KMS-11 (cell line): Measurements from ENCODE around the gene CLMP.

Experiments
- H2AFZ ChIP-seq: fragments of 200-600 bp; sonication (generic); 2 replicates; pipeline ENCODE4 v1.6.1; 2016; ENCODE audit warnings: antibody characterized with exemption, mixed run types, low read depth
- H3K27ac ChIP-seq: fragments of 200-600 bp; sonication (generic); 2 replicates; pipeline ENCODE4 v1.6.1; 2016; ENCODE audit warnings: mild to moderate bottlenecking, mixed run types
- H3K27me3 ChIP-seq: fragments of 200-600 bp; sonication (generic); 2 replicates; pipeline ENCODE4 v1.6.1; 2017; ENCODE audit warnings: mild to moderate bottlenecking, low read depth, mixed run types, moderate library complexity; ENCODE audit not compliant: insufficient read depth
- H3K36me3 ChIP-seq: fragments of 200-600 bp; sonication (generic); 2 replicates; pipeline ENCODE4 v1.6.1; 2017; ENCODE audit warnings: mild to moderate bottlenecking, mixed run types; ENCODE audit not compliant: insufficient read depth
- H3K4me1 ChIP-seq: fragments of 200-600 bp; sonication (generic); 2 replicates; pipeline ENCODE4 v1.6.1; 2016; ENCODE audit warnings: mild to moderate bottlenecking, low read depth, mixed run types; ENCODE audit not compliant: poor library complexity, severe bottlenecking
- H3K4me2 ChIP-seq: fragments of 200-600 bp; sonication (generic); 2 replicates; pipeline ENCODE4 v1.7.0; 2016; ENCODE audit warnings: mild to moderate bottlenecking, mixed run types
- H3K4me3 ChIP-seq: fragments of 200-600 bp; sonication (generic); IDR thresholded peaks from 2 replicates; pipeline ENCODE4 v1.6.1; 2017; ENCODE audit warnings: low read depth, low read length, mixed read lengths; ENCODE audit not compliant: insufficient read depth
- H3K79me2 ChIP-seq: fragments of 200-600 bp; sonication (generic); 2 replicates; pipeline ENCODE4 v1.6.1; 2016; ENCODE audit warnings: low read depth, mixed run types; ENCODE audit not compliant: insufficient read depth
- H3K9ac ChIP-seq: fragments of 200-600 bp; sonication (generic); 2 replicates; pipeline ENCODE4 v1.6.1; 2016; ENCODE audit warnings: mild to moderate bottlenecking, mixed run types
- H4K20me1 ChIP-seq: fragments of 200-600 bp; sonication (generic); 2 replicates; pipeline ENCODE4 v1.6.1; 2016; ENCODE audit warnings: mild to moderate bottlenecking, mixed run types; ENCODE audit not compliant: insufficient read depth
- CTCF ChIP-seq: fragments of 200-600 bp; sonication (generic); conservative IDR thresholded peaks from 2 replicates; pipeline ENCODE4 v1.6.1; 2017; ENCODE audit warnings: low read depth, mild to moderate bottlenecking, antibody characterized with exemption, low read length, moderate library complexity, mixed read lengths

The CLMP gene

GRCh38 chr11:123063826-123064657, 131.0 kb downstream of the CLMP start:
- Histone ChIP-seq H3K4me1 (peaks cover 45% of the 10 kb centered on the region), H4K20me1 (peaks cover 27% of the 10 kb centered on the region), H3K79me2 (peaks cover 57% of the 10 kb centered on the region)

GRCh38 chr11:123062892-123063825, 131.9 kb downstream of the CLMP start:
- peaks cover 36% of the 10 kb centered on the region for H4K20me1 ChIP-seq
- peak overlapping the region; percentile 84 for H3K4me2 ChIP-seq
- H3K4me3 ChIP-seq = no peak overlapping the region
- H3K27me3 ChIP-seq = no peaks in the 10 kb centered on the region
- peaks cover 46% of the 10 kb centered on the region for H3K4me1 ChIP-seq
- peak overlapping the region; percentile 100 for H3K9ac ChIP-seq
- H3K79me2 ChIP-seq = peaks cover 66% of the 10 kb centered on the region
- no peak for TF ChIP-seq CTCF
- peaks cover 25% of the 10 kb centered on the region for H3K36me3 ChIP-seq
- H3K27ac ChIP-seq = peak overlapping the region; percentile 99
- peak overlapping the region; percentile 30 for H2AFZ ChIP-seq

More at GRCh38 chr11:123063826-123064657, 131.0 kb downstream of the CLMP start:
- H3K36me3 ChIP-seq = peaks cover 17% of the 10 kb centered on the region
- H3K27me3 ChIP-seq = no peaks in the 10 kb centered on the region
- H3K27ac ChIP-seq = peak overlapping the region; percentile 99
- H2AFZ ChIP-seq = peak overlapping the region; percentile 30; the same call in 1 of the 2 replicates
- no peak overlapping the region for H3K4me3 ChIP-seq
- H3K4me2 ChIP-seq = peak overlapping the region; percentile 84
- peak overlapping the region; percentile 100 for H3K9ac ChIP-seq
- no peak for TF ChIP-seq CTCF

GRCh38 chr11:123062158-123062891, 132.7 kb downstream of the CLMP start:
- H3K27me3 ChIP-seq = no peaks in the 10 kb centered on the region
- peaks cover 26% of the 10 kb centered on the region for H3K36me3 ChIP-seq
- H2AFZ ChIP-seq = peak overlapping the region; percentile 30
- peaks cover 72% of the 10 kb centered on the region for H3K79me2 ChIP-seq
- TF ChIP-seq CTCF = no peak
- peak overlapping the region; percentile 100 for H3K9ac ChIP-seq
- H4K20me1 ChIP-seq = peaks cover 44% of the 10 kb centered on the region
- H3K4me1 ChIP-seq = peaks cover 46% of the 10 kb centered on the region
- peak overlapping the region; percentile 84 for H3K4me2 ChIP-seq
- H3K27ac ChIP-seq = peak overlapping the region; percentile 99
- no peak overlapping the region for H3K4me3 ChIP-seq
